Stimulated activated CD4-positive, alpha-beta T cell treated with anti-CD3 and anti-CD28 coated beads, Interleukin-2, amount 100 ng/mL, for 24 hours (primary cell): ENCODE data around the gene ARHGAP30.

Source experiments
- DNase-seq, 2 donors: peaks; one replicate each; pipeline ENCODE4 v3.0.0-alpha.2; 2020

ARHGAP30 gene

DNA sequence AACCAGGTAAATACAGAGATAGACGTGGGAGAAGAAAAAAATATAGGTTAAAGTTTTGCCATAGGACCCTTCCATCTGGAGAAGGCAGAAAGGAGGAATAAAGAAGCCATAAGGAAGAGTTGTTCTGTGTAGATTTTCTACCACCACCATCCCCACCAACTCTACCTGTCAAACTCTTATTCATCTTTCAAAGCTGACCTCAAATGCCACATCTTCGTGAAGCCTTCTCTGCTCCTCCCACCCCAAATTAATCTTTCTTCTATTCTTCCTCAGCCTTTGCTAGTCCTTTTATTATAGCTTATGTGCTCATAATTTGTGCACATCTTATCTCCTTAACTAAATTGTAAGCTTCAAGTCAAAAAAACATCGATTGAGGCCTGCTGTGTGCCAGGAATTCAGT, 20.9 kb upstream of the ARHGAP30 start:
- no peak for DNase-seq

DNA sequence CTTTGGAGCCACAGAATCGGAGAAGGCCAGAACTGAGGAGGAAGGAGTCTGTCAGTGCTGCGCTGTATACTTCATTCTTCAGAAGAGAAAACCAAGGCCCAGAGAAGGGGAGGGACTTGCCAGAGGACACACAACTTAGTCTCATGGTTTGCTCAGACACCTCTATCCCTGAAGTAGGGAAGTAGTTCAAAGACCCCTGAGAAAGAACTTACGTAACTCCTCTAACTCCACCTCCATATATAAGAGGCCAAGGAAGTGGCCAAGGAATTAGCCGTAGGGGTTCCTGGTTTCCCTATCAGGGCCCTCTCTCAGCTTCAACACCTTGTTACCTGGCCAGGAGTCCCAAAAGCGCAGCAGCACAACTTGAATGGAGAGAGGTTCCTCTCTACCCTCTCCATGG, 20.2 kb upstream of the ARHGAP30 start:
- DNase-seq: no peak

DNA sequence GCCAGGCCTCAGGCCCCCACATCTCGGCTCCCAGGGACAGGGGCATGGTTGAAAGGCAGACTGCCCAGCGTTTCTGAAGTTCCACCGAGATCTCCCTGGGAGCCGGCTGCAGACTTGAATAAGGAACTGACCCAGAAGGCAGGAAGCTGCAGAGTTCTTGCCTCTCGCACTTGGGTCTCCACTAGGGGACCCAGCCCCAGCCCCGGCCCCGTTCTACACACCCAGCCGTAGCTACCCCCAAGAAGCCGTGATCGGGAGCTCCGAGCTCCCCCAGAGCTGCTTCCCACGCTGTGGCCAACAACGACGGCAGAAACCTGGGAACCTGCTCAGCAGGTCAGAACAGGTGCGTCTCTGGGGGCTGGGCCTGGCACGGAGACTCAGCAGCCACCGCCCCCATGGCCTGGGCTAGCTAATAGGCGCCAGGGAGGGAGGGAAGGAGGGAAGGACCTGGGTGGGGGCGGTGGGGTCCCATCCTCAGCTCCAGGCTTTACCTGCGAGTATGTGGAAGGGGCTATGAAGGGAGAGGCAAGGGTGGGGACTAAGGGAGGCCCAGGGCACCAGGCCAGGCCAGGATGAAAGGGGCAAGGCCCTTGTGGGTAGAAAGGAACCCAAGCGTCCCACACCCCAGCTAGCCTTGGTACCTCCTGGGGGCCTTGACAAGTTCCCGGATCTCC, 19.7 kb upstream of the ARHGAP30 start, which contains the start of gene NECTIN4:
NECTIN4 (minus strand) TSS at position 308 of the 674 bp plus-strand sequence; CDS start at position 46, 262 bp downstream.
- DNase-seq: no peak

DNA sequence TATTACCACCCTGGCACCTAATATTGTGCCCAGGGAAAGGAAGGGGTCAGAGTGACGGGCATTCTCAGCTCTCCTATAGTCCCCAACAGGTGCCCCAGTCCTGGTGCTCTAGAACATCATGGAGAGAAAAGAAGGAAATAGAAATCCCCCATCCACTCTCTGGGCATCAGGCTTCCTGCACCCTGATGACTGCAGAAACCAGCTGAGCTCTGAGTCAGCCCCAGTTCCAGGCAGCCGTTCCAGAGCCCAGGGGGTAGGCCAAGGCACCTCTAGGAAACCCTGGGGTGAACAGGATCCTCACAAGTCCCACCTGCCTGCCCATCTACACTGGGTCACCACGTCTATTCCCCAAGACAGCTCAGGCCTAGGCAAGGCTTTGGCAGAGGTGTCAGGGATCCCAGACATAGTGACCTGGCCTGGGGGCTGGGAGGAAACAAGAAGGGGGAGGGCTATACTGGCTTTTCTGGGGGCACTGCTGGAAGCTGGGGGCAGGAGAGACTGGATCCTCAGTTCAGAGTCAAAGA, 19.0 kb upstream of the ARHGAP30 start:
- no peak for DNase-seq

DNA sequence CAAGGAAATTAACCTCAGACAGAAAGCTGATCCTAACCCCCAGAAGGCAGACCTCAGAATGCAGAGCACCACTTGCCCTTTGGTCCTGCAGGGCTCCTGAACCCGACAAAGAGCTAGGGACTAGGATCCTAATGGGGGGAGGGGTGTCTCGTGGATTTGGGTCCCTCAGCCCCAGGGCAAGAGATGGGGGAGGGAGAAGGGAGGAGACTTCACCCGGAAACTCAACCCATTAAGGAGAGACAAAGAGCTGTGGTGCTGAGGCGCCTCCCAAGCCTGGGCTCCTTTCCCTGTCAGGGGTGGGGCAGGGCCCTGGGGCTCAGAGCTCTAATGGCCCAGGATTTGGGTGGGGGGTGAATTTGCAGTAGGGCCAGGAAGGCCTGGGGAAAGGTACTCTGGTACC, 16.8 kb upstream of the ARHGAP30 start:
- DNase-seq: no peak

DNA sequence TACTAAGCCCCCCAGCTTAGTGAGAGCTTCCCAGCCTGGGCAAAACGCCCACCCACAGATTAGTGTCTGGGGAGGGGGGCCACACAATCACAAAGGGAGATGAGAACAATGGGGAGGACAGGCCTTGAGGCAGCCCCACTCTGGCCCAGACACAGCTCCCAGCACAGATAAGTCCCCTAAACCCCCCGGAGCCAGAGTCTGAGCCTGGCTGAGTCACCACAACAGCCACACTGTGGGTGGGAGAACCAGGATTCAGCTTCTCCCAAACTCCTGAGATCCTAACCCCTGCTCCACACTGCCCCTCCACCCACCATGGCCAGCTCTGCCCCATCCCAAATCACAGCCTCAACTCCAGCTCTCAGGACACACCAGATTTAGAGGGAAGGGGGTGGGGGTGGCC, 15.5 kb upstream of the ARHGAP30 start:
- no peak for DNase-seq

DNA sequence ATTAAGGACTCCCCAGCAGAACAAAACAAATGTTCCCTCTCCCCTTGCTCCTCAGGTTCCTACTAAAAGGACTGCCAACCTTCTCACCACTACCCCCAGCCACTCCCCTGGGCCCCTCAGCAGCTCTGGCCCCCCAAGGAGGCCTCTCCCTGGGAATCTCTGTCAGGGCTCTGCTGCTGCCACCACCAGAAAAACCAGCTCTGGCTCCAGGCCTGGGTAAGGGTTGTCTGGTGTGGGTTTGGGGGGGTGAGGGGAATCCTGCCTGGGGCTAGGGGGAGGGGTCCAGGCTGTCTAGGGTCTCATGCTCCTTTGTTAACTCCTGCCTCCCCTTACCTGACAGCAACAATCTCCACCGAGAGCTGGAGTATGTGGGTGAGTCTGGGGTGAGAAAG, 14.9 kb upstream of the ARHGAP30 start:
- DNase-seq: no peak

DNA sequence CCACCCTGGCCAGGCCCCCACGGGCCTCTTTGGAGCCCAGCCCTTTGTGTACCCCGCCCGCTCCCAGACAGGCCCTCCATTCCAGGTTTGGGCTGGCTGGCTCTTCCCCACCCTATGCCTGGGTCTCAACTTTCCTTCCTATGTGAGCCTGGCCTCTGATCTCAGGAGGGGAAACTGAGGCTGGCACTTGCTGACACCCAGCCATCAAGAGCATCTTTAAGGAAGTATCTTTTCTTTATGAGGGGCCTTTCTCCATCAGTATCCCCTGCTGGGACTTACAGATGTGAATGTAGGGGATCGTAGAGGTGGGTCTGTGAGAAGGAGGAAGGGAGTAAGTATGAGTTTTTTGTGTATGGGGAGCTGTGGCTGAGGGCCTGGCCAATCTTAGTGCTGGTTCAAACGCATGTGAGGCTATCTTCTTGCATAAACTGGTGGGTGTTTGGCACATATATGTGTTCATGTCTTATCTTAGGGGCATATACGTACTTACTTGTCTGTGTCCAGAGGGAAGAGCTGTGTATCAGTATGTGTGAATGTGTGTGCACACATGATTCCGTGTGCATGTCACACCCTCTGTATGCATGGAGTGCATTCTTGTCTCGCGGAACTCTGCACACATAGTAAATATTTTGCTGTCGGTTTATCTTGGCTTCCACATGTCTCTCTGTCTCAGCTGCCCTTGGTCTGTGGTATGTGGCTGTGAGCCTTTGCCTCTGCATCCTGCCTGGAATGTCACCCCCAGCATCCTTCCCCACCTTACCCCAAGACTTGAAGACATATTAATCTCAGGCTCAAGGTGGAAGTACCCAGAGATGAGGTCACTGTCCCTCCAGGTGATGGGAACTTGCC, 14.3 kb upstream of the ARHGAP30 start:
- no peak for DNase-seq

DNA sequence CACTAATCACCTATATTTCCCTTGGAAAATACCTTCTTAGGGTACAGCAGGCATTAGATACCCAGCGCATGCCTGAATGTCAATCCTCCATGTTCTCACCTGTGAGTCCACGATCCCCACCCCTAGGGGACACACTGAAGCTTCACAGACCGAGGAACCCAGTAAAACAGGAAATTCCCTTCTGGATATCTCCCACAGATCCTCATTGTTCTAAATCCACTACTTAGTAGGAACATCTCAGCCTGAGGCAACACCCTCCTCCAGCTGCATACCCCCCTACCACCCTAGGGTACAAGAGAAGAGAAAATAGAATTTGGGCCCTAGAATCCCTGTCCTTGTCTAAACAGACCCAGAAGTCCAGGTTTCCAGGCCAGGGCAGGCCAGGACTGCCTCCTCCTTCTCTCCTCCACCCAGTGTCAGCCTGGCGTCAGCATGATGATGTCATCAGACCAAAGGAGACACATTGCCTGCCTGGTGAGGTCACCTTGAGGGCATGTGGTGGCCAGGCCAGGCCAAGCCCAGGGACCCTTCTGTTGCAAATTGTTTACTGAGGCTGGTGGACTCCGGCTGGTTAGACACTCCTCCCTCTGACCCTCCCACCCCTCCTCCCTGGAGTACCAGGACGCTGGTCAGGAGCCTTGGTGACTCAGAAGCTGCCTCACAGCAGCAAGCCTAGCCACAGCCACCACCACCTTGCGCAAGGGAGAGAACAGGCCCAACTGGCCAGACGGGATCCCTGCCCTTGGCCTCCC, 13.5 kb upstream of the ARHGAP30 start:
- DNase-seq: no peak

DNA sequence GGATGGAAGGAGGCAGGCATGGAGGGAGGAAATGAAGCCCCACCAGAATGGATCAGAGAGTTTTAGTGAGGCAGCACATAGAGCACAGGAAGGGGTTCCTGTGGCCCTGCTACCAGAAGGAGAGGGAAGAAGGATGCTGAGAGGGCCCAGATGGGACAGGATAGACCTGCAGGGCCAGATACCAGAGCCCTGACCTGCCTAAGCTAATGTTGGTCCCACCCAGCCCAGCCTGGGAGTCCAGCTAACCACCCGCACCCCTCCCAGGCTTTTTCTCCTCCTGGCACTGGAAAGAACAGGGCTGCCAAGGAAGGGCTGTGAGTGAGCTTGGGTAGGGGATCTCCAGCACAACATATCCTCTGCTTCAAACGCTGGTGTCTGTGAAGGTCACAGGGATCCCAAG, 12.8 kb upstream of the ARHGAP30 start:
- no peak for DNase-seq

DNA sequence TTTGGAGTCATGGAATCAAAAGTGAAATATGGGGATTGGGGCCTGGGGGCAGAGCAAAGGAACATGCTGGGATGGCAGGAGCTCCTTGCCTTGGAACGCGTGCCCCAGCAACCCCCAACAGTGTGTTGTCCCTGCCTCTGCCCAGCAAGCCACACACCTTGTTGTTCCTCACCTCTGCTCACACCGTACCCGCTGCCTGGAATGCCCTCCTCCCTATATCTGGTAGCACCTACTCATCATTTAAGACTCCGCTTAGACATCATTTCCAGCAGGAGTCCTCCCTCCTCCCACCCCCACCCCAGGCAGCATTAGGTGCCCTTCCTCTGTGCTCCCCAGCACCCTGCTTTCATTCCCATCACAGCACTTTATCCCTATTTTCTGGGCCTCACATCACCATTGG, 11.8 kb upstream of the ARHGAP30 start:
- no peak for DNase-seq

DNA sequence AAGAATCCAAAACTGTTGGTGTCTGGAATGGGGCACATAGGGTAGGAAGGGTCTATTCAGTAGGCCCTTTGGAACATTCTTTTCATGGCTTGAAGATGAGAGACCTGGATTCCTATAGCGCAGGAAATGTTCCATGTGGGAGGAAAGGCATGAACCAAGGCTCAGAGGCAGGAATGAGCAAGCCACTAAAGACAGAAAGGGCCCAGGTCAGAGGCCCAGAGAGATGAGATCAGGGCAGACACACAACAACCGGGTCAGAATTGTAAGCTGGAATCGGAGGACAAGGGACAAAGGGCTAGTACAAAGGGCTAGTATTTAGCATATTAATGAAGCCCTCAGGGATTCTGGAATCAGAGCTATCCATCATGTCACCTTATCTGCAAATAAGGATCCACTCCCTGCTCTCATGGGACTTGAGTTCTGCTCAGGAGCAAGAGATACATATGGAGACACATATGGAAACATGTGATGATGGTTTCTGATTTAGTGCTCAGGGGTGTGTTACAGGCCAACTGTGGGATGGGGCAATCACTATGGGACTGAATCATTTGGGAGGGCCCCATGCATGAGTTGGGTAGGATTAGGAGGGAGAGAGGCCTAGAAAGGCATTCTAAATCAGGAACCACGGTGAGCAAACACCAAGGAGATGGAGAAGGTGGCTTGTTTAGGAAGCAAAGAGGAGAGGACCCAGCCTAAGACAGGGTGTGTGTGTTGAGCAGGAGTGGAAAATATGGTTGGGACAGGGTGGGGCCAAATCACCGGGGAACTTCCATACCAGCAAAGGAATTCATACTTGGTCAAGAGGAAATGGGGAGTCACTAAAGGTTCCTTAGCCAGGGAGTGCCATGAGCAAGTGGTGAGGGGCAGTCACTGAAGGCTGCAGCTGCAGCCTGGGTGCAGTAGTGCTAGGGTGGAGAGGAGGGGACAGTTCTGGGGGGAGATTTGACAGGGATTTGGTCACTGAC, 11.0 kb upstream of the ARHGAP30 start:
- DNase-seq: no peak

DNA sequence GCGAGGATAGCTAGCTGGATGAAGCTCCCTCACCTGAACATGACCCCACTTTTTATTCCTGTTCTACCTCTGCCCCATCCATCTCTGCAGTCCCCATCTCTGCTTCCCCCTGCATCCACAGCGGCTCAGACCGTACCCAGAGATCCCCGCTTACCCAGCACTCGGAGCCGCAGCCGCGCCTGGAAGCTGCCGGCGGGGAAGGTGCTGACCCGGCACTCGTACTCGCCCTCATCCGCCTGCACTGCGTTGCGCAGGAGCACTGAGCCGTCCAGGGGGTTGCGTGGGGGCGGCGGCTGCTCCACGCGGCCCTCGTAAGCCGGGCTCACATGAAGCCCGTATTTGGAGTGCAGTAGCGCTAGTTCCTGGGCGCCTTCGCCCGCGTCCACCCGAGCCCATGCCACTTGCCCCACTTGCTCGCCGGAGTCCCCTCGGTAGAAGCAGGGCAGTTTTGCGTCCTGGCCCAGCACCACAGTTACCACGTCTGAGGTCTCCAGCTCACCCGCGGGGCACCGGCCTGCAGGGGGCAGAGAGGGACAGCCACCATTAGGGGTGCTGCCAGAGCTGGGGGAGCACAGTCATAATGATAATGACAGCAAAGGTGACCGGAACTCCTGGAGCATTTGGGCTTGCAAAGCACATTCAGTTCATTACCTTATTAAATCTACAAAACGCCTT, 9.9 kb upstream of the ARHGAP30 start:
- no peak for DNase-seq

DNA sequence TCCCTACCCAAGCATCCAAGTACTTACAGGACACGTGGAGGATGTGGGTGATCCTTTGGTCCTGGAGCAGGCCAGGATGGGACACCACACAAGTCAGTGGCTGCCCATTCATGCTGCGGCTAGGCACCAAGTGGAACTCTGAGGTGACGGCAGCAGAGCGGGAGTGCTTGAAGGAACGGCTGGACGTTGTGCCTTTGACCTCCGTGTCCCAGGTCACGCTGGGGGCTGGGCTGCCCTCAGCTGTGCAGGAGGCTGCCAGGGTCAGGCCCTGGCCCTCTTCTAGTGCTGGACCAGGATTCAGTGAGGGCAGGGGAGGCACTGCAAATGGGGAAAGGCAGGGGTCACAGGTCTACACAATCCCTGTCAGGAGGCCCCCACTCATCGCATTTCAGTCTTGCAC, 7.7 kb upstream of the ARHGAP30 start:
- no peak for DNase-seq

DNA sequence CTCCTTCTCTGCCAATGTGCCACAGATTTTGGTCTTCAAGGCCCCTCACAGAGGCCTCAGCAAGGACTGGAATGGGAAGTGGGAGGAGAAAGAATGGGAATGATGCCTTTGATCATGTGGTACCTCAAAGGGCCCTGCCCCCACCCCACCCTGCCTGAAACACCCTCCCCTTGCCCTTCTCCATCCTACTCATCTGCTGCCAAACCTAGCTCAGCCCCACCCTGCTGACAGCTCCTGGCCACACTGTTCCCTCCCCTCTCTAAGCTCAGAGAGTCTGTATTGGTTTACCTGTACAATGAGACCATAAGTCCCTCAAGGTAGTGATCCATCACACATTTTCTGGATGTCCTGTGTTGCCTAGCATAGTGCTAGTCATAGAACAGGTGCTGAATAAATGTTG, 6.7 kb upstream of the ARHGAP30 start:
- DNase-seq: no peak

DNA sequence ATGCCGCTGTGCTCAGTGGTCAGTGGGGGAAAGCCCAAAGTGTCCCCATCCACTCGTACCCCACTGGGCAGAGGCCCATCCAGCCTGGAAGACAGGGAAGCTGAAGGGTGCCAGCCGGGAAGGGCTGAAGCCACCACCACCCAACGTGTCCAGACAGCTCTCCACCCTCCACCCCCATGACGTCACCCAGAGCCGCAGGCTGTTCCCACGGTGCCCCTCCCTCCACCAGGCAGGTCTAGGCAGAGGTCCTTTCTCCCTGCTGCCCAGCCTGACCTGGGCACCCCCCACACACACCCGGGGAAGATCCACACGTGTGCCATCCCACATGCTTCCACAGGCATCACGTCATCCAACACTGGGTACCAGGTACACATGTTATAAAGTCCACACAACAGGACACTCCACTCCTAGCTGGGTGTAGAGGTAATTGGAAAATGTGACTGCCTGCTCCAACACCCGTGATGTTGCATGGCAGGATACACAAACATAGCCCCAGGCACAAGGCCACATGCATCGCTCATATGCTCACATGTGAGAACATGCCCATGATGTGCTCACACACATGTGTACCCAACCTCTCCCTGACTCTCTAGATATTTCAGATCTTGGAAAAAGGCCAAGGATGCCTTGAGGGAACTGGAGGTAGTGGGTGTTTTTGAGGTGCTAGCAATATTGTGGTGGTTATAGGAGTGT, 5.1 kb upstream of the ARHGAP30 start:
- DNase-seq: no peak

DNA sequence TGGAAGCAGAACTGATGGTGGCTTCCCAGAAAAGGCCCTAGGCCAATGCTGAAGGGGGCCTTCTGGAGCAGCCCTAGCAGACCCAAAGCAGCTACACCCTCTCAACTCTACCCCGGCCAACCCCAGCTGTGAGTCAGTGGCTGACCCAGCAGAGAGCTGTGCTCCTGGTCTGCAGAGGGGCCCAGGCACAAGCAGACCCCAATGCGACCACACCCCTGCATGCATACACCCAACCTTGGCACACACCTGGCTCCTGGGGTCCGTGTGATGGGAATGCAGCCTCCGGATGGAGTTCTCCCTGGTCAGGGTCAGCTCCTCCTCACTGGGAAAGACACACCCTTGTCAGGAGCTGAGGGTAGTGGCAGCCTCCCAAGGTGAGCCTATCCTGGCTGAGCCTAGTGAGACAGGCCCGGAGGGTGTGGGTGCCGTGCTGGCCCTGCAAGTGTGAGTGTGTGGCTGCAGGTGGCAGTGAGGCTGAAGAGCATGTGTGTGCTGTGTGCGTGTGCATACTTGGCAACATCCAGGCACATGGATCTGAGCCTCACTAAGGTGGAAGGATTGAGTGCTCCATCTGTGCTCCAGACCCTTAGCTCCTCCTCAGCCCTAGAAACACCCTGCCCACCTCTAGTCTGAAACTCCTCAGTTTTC, 3.9 kb upstream of the ARHGAP30 start:
- DNase-seq: no peak

DNA sequence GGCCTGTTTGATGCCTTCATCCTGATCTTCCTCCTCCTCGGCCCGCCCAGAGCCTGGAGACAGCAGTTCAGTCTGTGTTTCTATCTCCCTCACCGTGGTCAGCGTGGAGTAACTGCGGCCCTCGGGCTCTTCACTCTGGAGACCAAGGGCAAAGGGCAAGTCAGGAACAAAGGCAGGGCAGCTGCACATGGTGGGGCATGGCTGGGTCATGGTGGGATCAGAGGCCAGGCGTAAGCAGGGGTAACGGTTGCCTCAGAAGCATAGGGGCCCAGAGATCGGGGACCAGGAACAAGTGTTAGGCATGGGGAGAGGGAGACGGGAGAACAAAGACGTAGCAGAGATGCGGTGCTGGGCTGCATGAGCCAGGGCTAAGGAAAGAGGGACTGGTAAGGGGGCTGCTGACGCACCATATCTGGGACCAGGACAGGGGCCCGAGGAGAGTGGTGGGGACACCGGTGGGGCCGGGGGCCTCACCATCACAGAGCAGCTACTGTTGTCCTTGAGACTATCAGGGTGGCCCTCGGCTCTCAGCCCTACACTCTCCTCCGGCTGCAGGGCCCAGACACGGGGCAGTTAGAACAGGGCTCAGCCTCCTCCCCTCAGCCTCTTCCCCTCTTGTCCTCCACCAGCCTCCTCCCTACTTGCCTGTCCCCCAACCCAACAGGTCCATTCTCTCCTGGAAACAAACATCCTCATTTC, 3.2 kb upstream of the ARHGAP30 start:
- DNase-seq: no peak

DNA sequence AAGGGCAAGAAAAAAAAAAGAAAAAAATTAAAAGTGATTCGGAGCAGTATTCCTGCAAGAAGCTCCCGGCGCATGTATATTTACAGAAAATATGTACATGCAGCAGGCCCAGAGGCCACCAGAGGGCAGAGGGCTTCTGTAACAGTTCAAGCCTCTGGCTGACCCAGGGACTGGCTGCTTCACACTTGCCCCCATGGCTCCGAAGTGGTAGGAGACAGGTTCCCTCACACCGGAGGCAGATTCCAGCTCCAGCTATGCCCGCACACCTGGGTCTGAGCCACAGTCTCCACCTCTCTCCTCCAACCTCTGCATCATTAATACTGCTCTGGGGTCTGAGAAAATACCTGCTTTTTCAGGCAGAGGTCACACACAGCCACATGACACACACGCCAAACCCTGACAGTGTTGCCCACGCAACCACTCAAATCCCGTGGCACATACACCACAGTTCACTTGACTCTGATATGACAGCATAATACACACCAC, 2.2 kb upstream of the ARHGAP30 start:
- DNase-seq: peak; percentile 54 to 57

DNA sequence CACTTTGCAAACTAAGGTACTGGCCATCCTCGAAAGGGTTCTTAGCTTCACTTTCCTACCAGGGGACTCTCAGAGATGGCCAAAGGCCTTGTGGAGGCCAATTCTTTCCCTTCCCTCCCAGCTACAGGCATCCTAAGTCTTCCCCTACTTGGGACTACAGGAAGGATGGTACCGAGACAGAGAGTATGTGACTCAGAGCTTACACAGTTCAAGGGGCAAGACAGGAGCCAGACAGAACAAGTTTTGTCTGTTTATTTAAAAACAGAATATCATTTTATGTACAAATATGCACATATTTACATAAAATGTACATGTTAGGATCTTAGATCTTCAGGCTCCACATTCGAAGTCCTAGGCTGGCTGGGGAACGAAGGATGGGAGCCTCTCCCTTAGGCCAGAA, 1.1 kb upstream of the ARHGAP30 start:
- no peak for DNase-seq
